GM13977 (cell line): ENCODE measurements around the gene JAG2.

Experiments used
- DNase-seq: peaks from one replicate; pipeline ENCODE4 v3.0.0; 2012; ENCODE audit warnings: low spot score
- in situ Hi-C: fragments of 300-500 bp; cut with MboI; formaldehyde crosslinking; loops from one replicate; pipeline ENCODE4 v1.12.0; 2022; ENCODE audit warnings: low sequenced_read_pairs, low pct_unique_long_range_greater_than_20kb, mixed read lengths, inconsistent platforms; ENCODE audit not compliant: unreplicated experiment
- TF ChIP-seq, protein P1 (sequence below): IDR thresholded peaks from 2 replicates; pipeline ENCODE4 v1.5.1; 2012; ENCODE audit warnings: mild to moderate bottlenecking, control low read depth; ENCODE audit not compliant: insufficient read depth; ENCODE audit errors: extremely low read depth, missing control alignments

Gene JAG2

DNA sequence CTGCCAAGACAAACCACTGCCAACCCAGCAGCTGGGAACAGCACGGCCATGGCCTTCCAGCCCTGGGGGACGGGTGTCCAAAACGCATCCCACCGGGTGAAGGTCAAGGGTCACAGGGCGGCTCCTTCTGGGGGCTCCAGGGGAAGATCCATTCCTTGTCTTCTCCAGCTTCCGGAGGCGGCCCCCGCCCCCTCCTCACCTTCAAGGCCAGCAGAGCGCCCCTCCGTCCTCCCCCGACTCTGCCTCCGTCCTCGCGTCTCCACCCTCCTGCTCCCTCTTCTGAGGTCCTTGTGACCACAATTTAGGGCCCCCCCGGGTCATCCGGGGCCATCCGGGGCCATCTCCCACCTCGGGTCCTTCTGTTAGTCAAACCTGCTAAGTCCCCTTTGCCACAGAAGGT is 16.4 kb upstream of the JAG2 start:
- TF ChIP-seq, protein P1, sequence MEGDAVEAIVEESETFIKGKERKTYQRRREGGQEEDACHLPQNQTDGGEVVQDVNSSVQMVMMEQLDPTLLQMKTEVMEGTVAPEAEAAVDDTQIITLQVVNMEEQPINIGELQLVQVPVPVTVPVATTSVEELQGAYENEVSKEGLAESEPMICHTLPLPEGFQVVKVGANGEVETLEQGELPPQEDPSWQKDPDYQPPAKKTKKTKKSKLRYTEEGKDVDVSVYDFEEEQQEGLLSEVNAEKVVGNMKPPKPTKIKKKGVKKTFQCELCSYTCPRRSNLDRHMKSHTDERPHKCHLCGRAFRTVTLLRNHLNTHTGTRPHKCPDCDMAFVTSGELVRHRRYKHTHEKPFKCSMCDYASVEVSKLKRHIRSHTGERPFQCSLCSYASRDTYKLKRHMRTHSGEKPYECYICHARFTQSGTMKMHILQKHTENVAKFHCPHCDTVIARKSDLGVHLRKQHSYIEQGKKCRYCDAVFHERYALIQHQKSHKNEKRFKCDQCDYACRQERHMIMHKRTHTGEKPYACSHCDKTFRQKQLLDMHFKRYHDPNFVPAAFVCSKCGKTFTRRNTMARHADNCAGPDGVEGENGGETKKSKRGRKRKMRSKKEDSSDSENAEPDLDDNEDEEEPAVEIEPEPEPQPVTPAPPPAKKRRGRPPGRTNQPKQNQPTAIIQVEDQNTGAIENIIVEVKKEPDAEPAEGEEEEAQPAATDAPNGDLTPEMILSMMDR: no peak
- in situ Hi-C loops: no loop called here
- no peak for DNase-seq

DNA sequence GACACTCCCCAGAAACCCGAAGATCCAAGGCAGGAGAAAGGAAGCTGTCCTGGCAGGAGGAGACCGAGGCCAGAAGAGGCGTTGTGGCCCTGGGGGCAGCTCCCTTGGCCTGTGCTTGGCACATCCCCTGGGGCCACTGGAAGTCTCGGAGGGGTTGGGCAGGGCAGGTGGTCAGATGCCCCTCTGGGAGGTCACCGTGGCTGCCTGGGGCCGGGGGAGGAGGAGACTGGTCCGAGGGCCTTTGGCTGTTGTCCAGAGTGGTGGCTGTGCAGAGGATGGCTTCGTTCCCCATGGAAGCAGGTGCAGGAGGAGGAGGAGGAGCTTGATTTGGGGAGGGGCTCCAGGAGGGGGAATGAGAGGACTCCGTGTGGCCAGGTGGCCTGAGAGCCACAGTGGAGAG is 15.9 kb upstream of the JAG2 start:
- in situ Hi-C loops: no loop called here
- TF ChIP-seq, protein P1: no peak
- DNase-seq: no peak

DNA sequence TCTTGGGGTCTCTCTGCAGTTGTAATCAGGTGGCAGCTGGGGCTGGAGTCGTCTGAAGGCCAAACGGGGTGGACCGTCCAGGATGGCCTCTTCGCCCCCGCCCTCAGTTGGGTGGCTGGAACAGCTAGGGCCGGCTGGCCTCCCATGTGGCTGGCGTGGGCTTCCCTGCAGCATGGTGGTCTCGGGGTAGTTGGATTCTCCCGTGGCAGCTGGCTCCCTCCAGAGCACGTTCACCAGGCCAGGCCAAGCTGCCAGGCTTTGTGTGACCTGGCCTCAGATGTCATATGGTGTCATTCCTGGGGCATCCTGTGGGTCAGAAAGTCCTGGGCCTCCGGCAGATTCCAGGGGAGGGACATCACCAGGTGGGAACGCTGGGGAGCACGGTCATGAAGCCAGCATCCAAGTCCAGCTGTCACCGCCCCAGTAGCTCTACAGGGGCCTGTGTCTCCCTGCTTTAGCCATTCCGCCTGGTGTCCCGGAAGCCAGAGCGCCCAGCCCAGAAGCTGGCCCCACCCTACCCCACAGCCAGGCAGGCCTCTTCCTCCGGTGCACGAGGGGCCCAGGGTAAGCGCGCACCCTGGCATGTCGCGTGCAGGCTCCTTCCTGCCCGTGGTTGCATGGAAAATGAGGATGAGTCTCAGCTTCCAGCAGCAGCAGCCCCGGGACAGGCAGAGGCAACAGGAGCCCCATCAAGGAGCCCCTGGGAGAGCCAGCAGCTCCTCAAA is 13.9 kb upstream of the JAG2 start:
- DNase-seq: no peak
- in situ Hi-C loops: no loop called here
- TF ChIP-seq, protein P1: no peak

DNA sequence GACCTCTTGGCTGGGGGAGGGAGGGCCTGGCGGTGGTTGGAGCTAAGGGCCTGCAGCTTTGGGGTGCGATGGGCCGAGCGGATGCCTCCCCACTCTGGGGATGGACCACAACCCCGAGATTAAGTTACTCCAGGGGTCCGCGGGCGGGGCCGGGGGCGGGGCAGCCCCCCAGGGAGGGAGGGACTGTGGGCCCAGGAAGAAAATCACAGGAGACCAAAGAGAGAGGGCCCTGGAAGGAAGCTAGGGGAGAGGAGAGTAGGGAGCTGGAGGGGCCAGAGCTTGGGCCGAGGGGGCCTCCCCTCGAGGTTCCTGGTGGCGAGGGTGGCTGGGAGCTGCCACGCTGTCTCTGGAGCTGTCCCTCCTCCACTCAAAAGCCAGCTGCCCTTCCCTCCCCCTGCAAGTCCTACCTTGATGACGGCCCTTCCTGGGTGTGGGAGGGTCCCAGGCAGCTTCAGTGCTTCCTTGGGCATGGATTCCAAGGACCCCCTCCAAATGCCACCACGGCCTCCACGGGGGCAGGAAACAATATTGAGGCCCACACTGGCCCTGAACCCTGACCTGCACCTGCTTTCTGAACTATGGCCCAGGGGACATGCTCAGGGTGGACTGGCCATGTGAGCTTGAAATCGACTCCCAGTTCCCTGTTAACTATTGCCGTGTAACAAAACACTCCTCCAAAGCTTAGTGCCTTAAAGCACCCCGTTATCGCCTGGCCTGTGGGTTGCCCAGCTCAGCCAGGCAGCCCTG is 13.1 kb upstream of the JAG2 start:
- DNase-seq: no peak
- TF ChIP-seq, protein P1: no peak
- in situ Hi-C loops: no loop called here

DNA sequence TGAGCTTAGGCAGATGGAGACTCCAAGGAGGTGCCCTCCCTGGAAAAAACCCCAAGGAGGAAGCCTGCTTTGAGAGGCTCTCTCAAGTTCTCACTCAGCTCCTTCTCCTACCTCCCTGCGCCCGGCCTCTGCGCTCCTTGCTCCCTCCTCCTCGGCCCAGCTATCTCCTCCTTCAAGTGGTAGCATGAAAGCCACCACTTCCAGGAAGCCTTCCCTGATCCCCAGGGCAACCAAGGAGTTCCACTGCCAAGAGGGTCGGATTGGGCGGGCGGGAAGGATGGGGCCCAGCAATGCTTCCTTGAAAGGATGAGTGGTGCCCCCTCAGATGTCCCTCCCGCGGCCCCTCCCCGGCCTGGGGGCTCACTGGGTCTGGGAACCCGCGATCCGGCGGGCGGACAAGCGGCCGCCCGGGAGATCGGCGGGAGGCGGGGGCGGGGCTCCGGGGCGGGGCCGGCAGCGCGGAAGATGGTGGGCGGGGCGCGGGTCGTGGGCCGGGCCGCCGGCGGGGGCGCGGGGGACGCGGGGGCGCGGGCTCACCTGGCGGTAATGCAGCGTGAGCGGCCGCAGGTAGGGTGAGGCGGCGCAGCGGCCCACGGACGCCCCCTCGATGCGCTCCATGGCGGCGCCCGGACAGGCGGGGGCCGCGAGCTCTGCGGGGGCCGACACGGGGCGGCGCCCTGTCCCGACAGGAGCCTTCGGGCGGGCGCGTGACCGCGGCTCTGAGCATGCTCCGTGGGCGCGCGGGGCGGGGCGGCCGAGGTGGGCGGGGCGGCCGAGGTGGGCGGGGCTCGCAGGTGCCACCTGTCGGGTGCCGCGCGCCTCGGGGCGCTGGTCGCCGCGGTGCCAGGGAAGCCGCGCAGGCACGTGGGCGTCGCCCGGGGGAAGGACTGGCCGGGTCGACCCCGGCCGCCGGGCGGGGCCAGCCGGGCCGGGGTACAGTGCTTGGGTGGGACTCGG is 12.3 kb upstream of the JAG2 start, which contains the start of gene NUDT14:
Gene NUDT14 (minus strand): TSS at position 721 of the 957 bp plus-strand sequence. CDS start 103 bp downstream, at position 618.
- TF ChIP-seq, protein P1: no peak
- peak; percentile 99 for DNase-seq
- in situ Hi-C loops: no loop called here

DNA sequence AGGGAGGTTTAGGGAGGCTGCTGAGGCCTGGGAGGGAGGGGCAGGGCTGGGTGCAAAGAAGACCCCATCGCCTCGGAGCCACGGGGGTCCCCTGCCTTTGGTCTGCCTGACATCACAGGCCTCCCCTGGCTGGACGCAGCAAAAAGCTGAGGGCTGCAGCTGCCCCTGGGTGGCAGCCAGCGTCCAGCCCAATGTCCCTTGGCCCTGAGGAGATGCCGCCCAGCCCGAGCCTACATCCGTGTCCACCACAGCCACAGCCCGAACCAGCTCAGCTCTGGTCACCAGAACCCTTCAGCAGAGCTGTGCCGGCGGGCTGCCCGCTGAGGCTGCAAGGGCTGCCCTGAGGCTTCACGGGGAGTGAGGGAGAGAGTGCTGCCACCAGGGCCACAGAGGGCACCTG is 10.6 kb upstream of the JAG2 start:
- TF ChIP-seq, protein P1: no peak
- in situ Hi-C loops: no loop called here
- DNase-seq: no peak
